Endothelial cell of umbilical vein (primary cell): ENCODE data around the gene TPCN2. TPM values are rescaled to one million over a fixed set of nuclear protein-coding genes. Genes with fewer than 3 reads are reported as not detected.

Source experiments
- BruUV-seq: library from RNA; stranded (reverse); fragments of 400-500 nt; replicated peaks from 2 replicates; lab custom pipeline; 2021; lab: Mats Ljungman, UMichigan
- CTCF ChIA-PET: fragments of 300-600, 350-600 bp; sonication (Branson Sonifier 250); formaldehyde crosslinking; loops from one replicate; lab custom pipeline; 2021; ENCODE audit warnings: antibody characterized with exemption, inconsistent platforms; lab: Charles Lee
- POLR2A ChIA-PET: fragments of 300-600, 350-600 bp; sonication (Branson Sonifier 250); formaldehyde crosslinking; loops from one replicate; lab custom pipeline; 2021; ENCODE audit warnings: antibody characterized with exemption, inconsistent platforms; lab: Charles Lee
- DNase-seq: peaks from one replicate; pipeline ENCODE4 v3.0.0-alpha.2; 2011; ENCODE audit warnings: low read depth, low spot score
- FAIRE-seq: peaks from 2 replicates; lab custom pipeline; 2011; peaks lifted over from hg19 to GRCh38; lab: Jason Lieb, UNC
- H2AFZ ChIP-seq: 2 replicates; pipeline ENCODE4 v1.6.0; 2012; ENCODE audit warnings: low read depth, low read length, control low read depth, inconsistent platforms
- H3K27ac ChIP-seq: 2 replicates; pipeline ENCODE4 v1.5.1; 2011; ENCODE audit warnings: low read depth, mild to moderate bottlenecking, control low read depth, low read length, moderate library complexity; ENCODE audit not compliant: insufficient read depth
- H3K27me3 ChIP-seq, 2 experiments: 2 replicates each; pipeline versions ENCODE4 v1.6.0 to v1.6.1; 2011; ENCODE audit warnings: low read length in 2 of 2, mixed read lengths in 1 of 2; ENCODE audit not compliant: control insufficient read depth in 2 of 2, insufficient read depth in 2 of 2
- H3K36me3 ChIP-seq, 2 experiments: 2 replicates in 1 of 2; 3 replicates in 1 of 2; pipeline ENCODE4 v1.5.1; 2011; ENCODE audit warnings: low read length in 2 of 2, mild to moderate bottlenecking in 1 of 2, moderate library complexity in 1 of 2; ENCODE audit not compliant: control insufficient read depth in 2 of 2, insufficient read depth in 2 of 2; ENCODE audit errors: extremely low read depth in 1 of 2
- H3K4me1 ChIP-seq: 3 replicates; pipeline ENCODE4 v1.5.1; 2011; ENCODE audit warnings: mild to moderate bottlenecking, low read length; ENCODE audit not compliant: control insufficient read depth, insufficient read depth; ENCODE audit errors: extremely low read depth
- H3K4me2 ChIP-seq: 2 replicates; pipeline ENCODE4 v1.6.1; 2011; ENCODE audit warnings: low read length, control low read depth, mixed read lengths; ENCODE audit not compliant: insufficient read depth
- H3K4me3 ChIP-seq, 3 experiments: fragments of 200-600 bp in 1 of 3; sonication (generic), shearing (Covaris generic) in 1 of 3; replicated peaks in 1 of 3; 2 replicates each; pipeline ENCODE4 v1.5.1; 2011 to 2016; ENCODE audit warnings: control low read depth in 3 of 3, low read length in 3 of 3, mild to moderate bottlenecking in 2 of 3, inconsistent platforms in 1 of 3, low read depth in 1 of 3, moderate library complexity in 1 of 3; ENCODE audit not compliant: insufficient read depth in 1 of 3
- H3K79me2 ChIP-seq: 2 replicates; pipeline ENCODE4 v1.6.0; 2012; ENCODE audit warnings: low read length, inconsistent platforms; ENCODE audit not compliant: control insufficient read depth, insufficient read depth
- H3K9ac ChIP-seq: replicated peaks from 2 replicates; pipeline ENCODE3; 2011; ENCODE audit warnings: low read length, control low read depth; ENCODE audit not compliant: insufficient read depth; ENCODE audit errors: extremely low read depth
- H3K9me1 ChIP-seq: replicated peaks from 3 replicates; pipeline ENCODE4 v1.6.0; 2011; ENCODE audit warnings: mild to moderate bottlenecking, low read length; ENCODE audit not compliant: control insufficient read depth, insufficient read depth; ENCODE audit errors: extremely low read depth
- H3K9me3 ChIP-seq: replicated peaks from 2 replicates; pipeline ENCODE4 v1.5.1; 2012; ENCODE audit warnings: low read length, inconsistent platforms; ENCODE audit not compliant: control insufficient read depth, insufficient read depth
- H4K20me1 ChIP-seq: replicated peaks from 2 replicates; pipeline ENCODE3; 2011; ENCODE audit warnings: mild to moderate bottlenecking, low read length; ENCODE audit not compliant: control insufficient read depth, insufficient read depth; ENCODE audit errors: extremely low read depth
- CTCF ChIP-seq, 2 donors: IDR thresholded peaks; 1 replicate in 1 of 2; 2 replicates in 1 of 2; pipeline ENCODE4 v1.5.1; 2011; ENCODE audit warnings: low read length in 2 of 2, mild to moderate bottlenecking in 2 of 2, moderate library complexity in 2 of 2, control low read depth in 1 of 2, inconsistent platforms in 1 of 2, low read depth in 1 of 2; ENCODE audit not compliant: insufficient read depth in 1 of 2; ENCODE audit errors: extremely low read depth in 1 of 2
- EZH2 ChIP-seq: IDR thresholded peaks from 2 replicates; pipeline ENCODE4 v1.6.1; 2012; ENCODE audit warnings: borderline replicate concordance, low read depth, mild to moderate bottlenecking, moderate library complexity, low read length, inconsistent platforms; ENCODE audit not compliant: severe bottlenecking
- FOS ChIP-seq: IDR thresholded peaks from 2 replicates; pipeline ENCODE4 v1.6.1; 2011; ENCODE audit warnings: mild to moderate bottlenecking, low read length, moderate library complexity, borderline replicate concordance; ENCODE audit not compliant: insufficient read depth
- GATA2 ChIP-seq: IDR thresholded peaks from 2 replicates; pipeline ENCODE4 v1.7.0; 2011; ENCODE audit warnings: low read depth, mild to moderate bottlenecking, moderate library complexity, mixed read lengths, low read length; ENCODE audit not compliant: insufficient read length, insufficient read depth
- JUN ChIP-seq: IDR thresholded peaks from 2 replicates; pipeline ENCODE4 v1.6.1; 2011; ENCODE audit warnings: borderline replicate concordance, low read depth; ENCODE audit not compliant: insufficient read length, insufficient read depth
- MAX ChIP-seq: IDR thresholded peaks from 2 replicates; pipeline ENCODE4 v1.6.1; 2011; ENCODE audit not compliant: insufficient read depth, insufficient read length
- MYC ChIP-seq: IDR thresholded peaks from one replicate; pipeline ENCODE4 v1.6.1; 2011; ENCODE audit warnings: mild to moderate bottlenecking, low read depth, low read length
- POLR2A ChIP-seq: IDR thresholded peaks from 2 replicates; pipeline ENCODE4 v1.6.1; 2012; ENCODE audit warnings: low read depth, mild to moderate bottlenecking, control low read depth, low read length
- POLR2AphosphoS5 ChIP-seq: IDR thresholded peaks from 2 replicates; pipeline ENCODE4 v1.6.1; 2012; ENCODE audit warnings: low read depth, mild to moderate bottlenecking, control low read depth, low read length, moderate library complexity; ENCODE audit not compliant: insufficient read depth
- dilution Hi-C: fragments of 300-500 bp; cut with MboI; formaldehyde crosslinking; loops from one replicate; pipeline ENCODE4 v1.15.0; 2019; ENCODE audit warnings: low sequenced_read_pairs; ENCODE audit not compliant: extremely low pct_ligation_motif_present
- intact Hi-C: fragments of 100-400 bp; cut with micrococcal nuclease; formaldehyde crosslinking; loops from one replicate; pipeline ENCODE4 v1.10.0; 2022
- polyA plus RNA-seq, 4 experiments: library from polyadenylated mRNA; depleted of rRNA in 3 of 4; stranded (reverse) in 3 of 4; unstranded in 1 of 4; fragments of >200 nt; gene quantifications; 2 replicates each; pipeline versions ENCODE4 v1.2.1 to v1.2.3, GENCODE V29; 2011 to 2012; ENCODE audit warnings: missing spikeins in 1 of 4
- total RNA-seq: library from RNA; stranded (reverse); gene quantifications from 2 replicates; pipeline ENCODE4 v1.2.3, GENCODE V29; 2021

TPCN2 gene
- total and polyA plus RNA-seq, 2 donors (not counting 3 experiments of a cell fraction or from before 2014, with no cell fraction given) = 10.3 to 13.4 TPM

- CTCF ChIA-PET = interaction anchor here (0.6 to 1.8 kb wide), 3 partner anchors 8 to 43 kb away, joined by 3 to 5 read pairs (median 4); no protein-coding TSS in a partner anchor
- H3K4me3 ChIP-seq = no peak overlapping the region
- no peak overlapping the region for H3K4me2 ChIP-seq
- intact Hi-C loops (no loop called here), dilution Hi-C loops (no loop called here)
- DNase-seq = no peak
- no peaks in the 10 kb centered on the region for H3K4me1 ChIP-seq
- no peaks in the 10 kb centered on the region for H3K9me1 ChIP-seq
- FAIRE-seq = no peak
- peaks cover 0 to 2% of the 10 kb centered on the region in 2 experiments for H3K27me3 ChIP-seq
- H4K20me1 ChIP-seq = no peaks in the 10 kb centered on the region
- no peak overlapping the region for H2AFZ ChIP-seq
- TF ChIP-seq CTCF (IDR thresholded peaks at IDR 0.05; ENCODE audit: extremely low read depth in 1 of 2, insufficient read depth in 1 of 2, low read depth in 1 of 2, low read length in 2 of 2) = no peak
- TF ChIP-seq MAX = no peak
- no peak for TF ChIP-seq MYC
- no peak for TF ChIP-seq FOS
- TF ChIP-seq POLR2A = no peak
- no peak for TF ChIP-seq JUN
- no peak for TF ChIP-seq EZH2
- TF ChIP-seq GATA2 = no peak
- TF ChIP-seq POLR2AphosphoS5 = no peak
- no peak overlapping the region for H3K9ac ChIP-seq
- H3K27ac ChIP-seq = no peak overlapping the region
- POLR2A ChIA-PET = no interaction called here
- no peaks in the 10 kb centered on the region for H3K9me3 ChIP-seq
- no peaks in the 10 kb centered on the region for H3K36me3 ChIP-seq
- BruUV-seq = no TSS peak
- H3K79me2 ChIP-seq = no peaks in the 10 kb centered on the region
These were observed 126.1 kb downstream of the TPCN2 start for GRCh38 chr11:69174841-69175240.
